Stimulated activated CD4-positive, alpha-beta T cell treated with anti-CD3 and anti-CD28 coated beads, Interleukin-15, amount 100 ng/mL, for 1 hour (primary cell): Measurements from ENCODE around the gene VASP.
"Not testable (repeated sequence)": the region's sequence is repeated elsewhere in the genome, so short reads cannot be mapped to it uniquely, and the experiment has no call there.

Experiments used
- DNase-seq, 2 donors: peaks; one replicate each; pipeline ENCODE4 v3.0.0-alpha.2; 2020; ENCODE audit warnings: low read depth in 1 of 2, low spot score in 1 of 2

VASP gene

GRCh38 chr19:45496349-45496953, 10.8 kb upstream of the VASP start:
- no peak for DNase-seq

DNA sequence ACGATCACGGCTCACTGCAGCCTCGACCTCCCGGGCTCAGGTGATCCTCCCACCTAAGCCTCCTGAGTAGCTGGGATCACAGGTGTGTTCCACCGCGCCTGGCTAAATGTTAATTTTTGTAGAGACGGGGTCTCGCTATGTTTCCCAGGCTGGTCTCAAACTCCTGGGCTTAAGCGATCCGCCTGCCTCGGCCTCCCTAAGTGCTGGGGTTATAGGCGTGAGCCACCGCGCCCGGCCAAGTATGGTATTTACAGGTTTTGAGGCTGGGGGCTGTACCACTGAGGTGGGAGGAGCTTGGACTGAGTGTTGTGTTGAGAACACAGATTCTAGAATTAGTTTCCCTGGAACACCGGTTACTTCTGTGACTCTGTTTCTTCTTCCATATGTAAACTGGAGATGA, 9.5 kb upstream of the VASP start:
- no peak for DNase-seq

GRCh38 chr19:45498411-45499195, 8.7 kb upstream of the VASP start, which contains the start of gene PPM1N:
TSS of gene PPM1N (plus strand) at chr19:45498443. CDS start at chr19:45498473, 30 bp downstream.
- DNase-seq, result peak; percentile 30 to 55

GRCh38 chr19:45499196-45500180, 7.8 kb upstream of the VASP start:
- peak in 1 of 2 donors; percentile 53 for DNase-seq

GRCh38 chr19:45500918-45501729, 6.2 kb upstream of the VASP start:
- no peak for DNase-seq

- DNase-seq, result no peak
These were observed 5.6 kb upstream of the VASP start for GRCh38 chr19:45501730-45502014.

DNA sequence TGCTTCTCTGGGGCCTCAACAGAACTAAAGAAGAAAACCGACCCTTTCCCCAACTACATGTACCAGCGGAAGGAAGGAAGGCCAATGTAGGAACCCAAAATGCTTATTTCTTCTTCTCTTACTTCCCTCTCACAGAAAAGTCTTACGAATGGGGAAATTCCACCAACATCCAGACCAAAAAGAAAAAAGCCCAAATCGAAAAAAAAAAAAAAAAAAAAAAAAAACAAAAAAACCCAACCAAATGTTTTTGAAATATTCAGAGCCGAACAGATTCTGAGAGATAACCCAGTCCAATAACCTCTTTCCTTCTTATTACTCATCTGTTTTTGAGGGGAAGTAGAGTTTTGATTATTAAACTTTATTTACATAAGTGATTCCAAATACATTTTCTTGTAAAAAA, 5.2 kb upstream of the VASP start:
- no peak for DNase-seq

GRCh38 chr19:45503909-45504308, 3.4 kb upstream of the VASP start:
- DNase-seq, result no peak

DNA sequence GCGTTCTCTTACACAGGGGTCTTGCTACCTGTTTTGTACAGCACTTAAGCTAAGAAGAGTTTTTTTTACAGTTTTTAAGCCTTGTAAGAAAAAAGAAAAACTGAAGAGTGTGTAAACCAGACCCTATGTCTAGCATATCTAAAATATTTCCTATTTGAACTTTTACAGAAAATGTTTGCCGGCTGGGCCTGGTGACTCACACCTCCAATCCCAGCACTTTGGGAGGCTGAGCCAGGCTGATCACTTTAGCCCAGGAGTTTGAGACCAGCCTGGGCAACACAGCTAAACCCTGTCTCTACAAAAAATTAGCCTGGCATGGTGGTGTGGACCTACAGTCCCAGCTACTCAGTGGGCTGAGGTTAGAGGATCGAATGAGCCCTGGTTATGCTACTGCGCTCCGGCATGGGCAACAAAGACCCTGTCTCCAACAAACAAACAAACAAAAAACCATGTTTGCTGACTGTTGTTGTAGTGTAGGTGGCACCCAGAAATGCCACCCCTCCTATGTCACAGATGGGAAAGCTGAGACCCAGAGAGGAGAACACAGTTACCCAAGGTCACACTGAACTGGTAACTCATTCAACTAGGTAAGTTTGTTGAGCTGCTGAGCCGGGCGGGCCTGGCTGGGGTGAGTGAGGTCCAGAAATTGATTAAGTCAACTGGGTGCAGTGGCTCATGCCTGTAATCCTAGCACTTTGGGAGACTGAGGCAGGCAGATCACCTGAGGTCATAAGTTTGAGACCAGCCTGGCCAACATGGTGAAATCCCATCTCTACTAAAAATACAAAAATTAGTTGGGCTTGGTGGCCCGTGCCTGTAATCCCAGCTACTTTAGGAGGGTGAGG, 1.9 kb upstream of the VASP start:
- no peak for DNase-seq

DNA sequence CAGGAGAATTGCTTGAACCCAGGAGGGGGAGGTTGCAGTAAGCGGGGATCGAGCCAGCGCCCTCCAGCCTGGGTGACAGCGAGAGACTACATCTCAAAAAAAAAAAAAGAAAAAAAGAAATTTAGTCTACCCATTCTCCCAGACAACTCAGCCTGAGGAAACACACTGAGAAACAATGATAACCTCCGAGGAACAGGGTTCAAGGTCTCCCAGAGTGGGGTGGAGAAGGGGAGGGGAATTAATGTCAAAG, 1.4 kb upstream of the VASP start:
- DNase-seq, result no peak

GRCh38 chr19:45506246-45506988, 862 bp upstream of the VASP start:
- DNase-seq, result peak; percentile 96 to 98

DNA sequence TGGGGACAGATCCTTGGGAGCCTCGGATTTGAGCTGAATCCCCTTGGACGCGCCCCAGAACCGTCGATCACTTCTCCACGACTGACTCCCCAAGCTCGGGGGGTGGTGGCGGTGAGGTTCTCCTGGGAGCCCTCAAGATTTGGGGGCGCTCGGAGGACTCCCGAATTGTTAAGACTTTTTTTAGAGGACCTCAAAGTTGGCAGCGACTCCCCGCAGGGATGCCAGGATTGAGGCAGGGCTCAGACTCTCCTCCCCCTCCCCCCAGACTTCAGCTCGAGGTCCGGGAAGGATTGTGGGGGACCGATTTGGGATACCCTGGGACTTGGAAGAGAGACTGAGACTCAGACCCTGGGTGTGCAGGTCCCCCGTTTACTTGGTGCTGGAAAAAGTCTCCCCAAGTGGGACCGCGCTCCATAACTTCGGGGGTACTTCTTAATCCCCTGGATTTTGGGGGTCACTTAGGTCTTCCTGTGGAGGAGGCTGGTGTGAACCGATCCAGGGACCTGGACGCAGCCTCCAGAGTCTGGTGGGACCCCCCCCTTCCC, 665 bp downstream of the VASP start:
- no peak for DNase-seq

GRCh38 chr19:45508417-45508860, 1.2 kb downstream of the VASP start:
- DNase-seq, result no peak

DNA sequence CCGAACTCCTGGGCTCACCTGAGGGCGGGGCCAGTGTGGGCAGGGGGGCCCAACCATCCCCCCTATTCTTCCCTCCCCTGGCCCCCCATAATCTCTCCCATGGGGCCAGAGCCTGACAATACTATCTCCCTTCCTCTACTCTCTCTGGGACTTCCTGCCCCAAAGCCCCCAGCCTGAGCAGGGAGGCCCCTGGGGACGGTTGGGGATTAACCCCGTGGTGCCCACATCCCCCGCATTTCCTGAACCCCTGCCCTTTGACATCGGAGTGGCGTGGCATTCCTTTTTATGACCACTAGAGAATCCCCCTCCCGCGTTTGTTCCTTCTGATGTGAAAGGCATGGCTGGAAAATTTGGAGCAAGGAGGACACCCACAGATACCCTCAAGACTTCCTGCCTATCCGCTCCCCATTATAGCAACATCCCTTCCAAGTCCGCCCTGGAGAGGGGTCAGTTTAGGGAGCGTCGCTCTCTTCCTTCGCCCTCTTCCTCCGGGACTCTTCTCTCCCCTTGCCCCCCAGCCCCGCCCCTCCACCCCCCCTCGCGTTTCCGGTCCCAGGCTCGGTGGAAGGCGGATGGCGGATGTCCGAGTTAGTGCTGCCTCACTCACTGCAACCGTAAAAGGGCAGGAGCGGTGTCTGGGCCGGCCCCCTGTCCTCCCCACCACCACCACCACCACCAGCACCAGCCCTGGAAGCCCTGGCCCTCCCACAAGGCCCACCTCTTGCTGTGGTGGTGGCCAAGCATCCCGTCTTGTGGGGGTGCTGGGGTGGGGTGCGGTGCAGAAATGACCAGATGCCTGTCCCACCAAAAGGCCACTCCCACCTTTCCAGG, 1.8 kb downstream of the VASP start:
- no peak for DNase-seq

GRCh38 chr19:45509692-45510015, 2.4 kb downstream of the VASP start:
- no peak for DNase-seq

DNA sequence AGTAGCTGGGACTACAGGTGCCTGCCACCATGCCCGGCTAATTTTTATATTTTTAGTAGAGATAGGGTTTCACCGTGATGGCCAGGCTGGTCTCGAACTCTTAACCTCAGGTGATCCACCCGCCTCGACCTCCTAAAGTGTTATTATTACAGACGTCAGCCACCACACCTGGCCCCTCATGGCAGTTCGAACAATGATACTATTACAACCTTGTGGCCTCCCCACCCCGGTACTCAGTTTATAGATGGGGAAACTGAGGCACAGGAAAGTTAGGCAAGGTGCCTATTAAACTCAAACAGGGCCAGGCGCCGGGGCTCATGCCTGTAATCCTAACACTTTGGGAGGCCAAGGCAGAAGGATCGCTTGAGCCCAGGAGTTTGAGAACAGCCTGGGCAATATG, 3.1 kb downstream of the VASP start:
- DNase-seq, result not testable (repeated sequence)

- DNase-seq, result no peak
These were observed 3.8 kb downstream of the VASP start for GRCh38 chr19:45511074-45511473.

- no peak for DNase-seq
These were observed 5.7 kb downstream of the VASP start for GRCh38 chr19:45512881-45513483.
